CD4-positive, alpha-beta memory T cell (primary cell): ENCODE measurements around the gene EIF2D. TPM values are rescaled to one million over a fixed set of nuclear protein-coding genes. Genes with fewer than 3 reads are reported as not detected.

Experiments used
- polyA plus RNA-seq, 2 donors: library from polyadenylated mRNA; unstranded; fragments of 300-500 nt; fragmentation: Illumina TruSeq; gene quantifications; one replicate each; pipeline ENCODE4 v1.2.3, GENCODE V29; 2021
- total RNA-seq, 2 experiments: library from RNA; stranded (reverse); gene quantifications; one replicate each; pipeline ENCODE4 v1.2.3, GENCODE V29; 2021

The EIF2D gene
- total and polyA plus RNA-seq, 4 experiments from 2014 or later, result 33.5 to 54.5 (median 46.2) TPM

Other genes with a start within 250 kb of the EIF2D start
- 10 to 100 TPM; 81.8 to 92.3 TPM for gene IKBKE, start 142.0 kb downstream of the EIF2D start, total RNA-seq
- 10 to 100 TPM; 46.8 to 56.3 TPM for gene IKBKE, start 142.0 kb downstream of the EIF2D start, polyA plus RNA-seq
- gene RASSF5, start 104.9 kb downstream of the EIF2D start, total RNA-seq, result 100 to 1,000 TPM; 186 to 190 TPM
- gene RASSF5, start 104.9 kb downstream of the EIF2D start, polyA plus RNA-seq, result 100 to 1,000 TPM; 249 to 298 TPM
- 1 to 10 TPM in 1 of 2 experiments, under 1 TPM in 1; 0.78 to 1.2 TPM for gene DYRK3, start 23.1 kb upstream of the EIF2D start, total RNA-seq
- under 1 TPM in 1 of 2 donors, not detected in 1; 0.22 TPM for gene DYRK3, start 23.1 kb upstream of the EIF2D start, polyA plus RNA-seq
- 10 to 100 TPM; 71.7 to 72.8 TPM for gene MAPKAPK2, start 72.4 kb upstream of the EIF2D start, total RNA-seq
- 1 to 10 TPM; 1.3 to 3.9 TPM for gene MAPKAPK2, start 72.4 kb upstream of the EIF2D start, polyA plus RNA-seq
- not detected for gene IL19, start 158.3 kb upstream of the EIF2D start, total RNA-seq
- gene IL19, start 158.3 kb upstream of the EIF2D start, polyA plus RNA-seq, result not detected
- under 1 TPM; 0.28 to 0.32 TPM for gene IL10, start 160.0 kb upstream of the EIF2D start, total RNA-seq
- under 1 TPM; 0.11 to 0.34 TPM for gene IL10, start 160.0 kb upstream of the EIF2D start, polyA plus RNA-seq